Sigmoid colon (tissue), 4 donors: ENCODE results near the gene KCNJ14.

Experiments
- CTCF ChIP-seq, 4 experiments: fragments of 450-650 bp in 3 of 4; fragments of 200-600 bp in 1 of 4; IDR thresholded peaks; one replicate each; pipeline ENCODE4 v1.5.1; 2016 to 2019; ENCODE audit warnings: antibody characterized with exemption in 4 of 4, mild to moderate bottlenecking in 3 of 4, moderate library complexity in 2 of 4
- EP300 ChIP-seq, 4 donors: sonication (generic); formaldehyde crosslinking; IDR thresholded peaks; one replicate each; pipeline ENCODE4 v1.6.1; 2017; ENCODE audit warnings: antibody characterized with exemption in 4 of 4
- POLR2A ChIP-seq, 2 donors: fragments of 450-650 bp; IDR thresholded peaks; one replicate each; pipeline ENCODE4 v1.6.1; 2016; ENCODE audit warnings: antibody characterized with exemption in 2 of 2, mild to moderate bottlenecking in 2 of 2, moderate library complexity in 2 of 2
- POLR2AphosphoS5 ChIP-seq, 4 donors: sonication (generic); formaldehyde crosslinking; IDR thresholded peaks; one replicate each; pipeline ENCODE4 v1.6.1; 2017; ENCODE audit warnings: antibody characterized with exemption in 4 of 4

- no peak for TF ChIP-seq CTCF (IDR thresholded peaks at IDR 0.05)
- no peak for TF ChIP-seq POLR2A (IDR thresholded peaks at IDR 0.05)
- TF ChIP-seq POLR2AphosphoS5 (IDR thresholded peaks at IDR 0.05) = no peak
- TF ChIP-seq EP300 (IDR thresholded peaks at IDR 0.05) = no peak
Measured at GRCh38 chr19:48502350-48503018, 47.1 kb downstream of the KCNJ14 start.
